Ovary (tissue), 3 donors: ENCODE data around the gene TAPT1.

Experiments used
- POLR2A ChIP-seq: fragments of 450-650 bp; IDR thresholded peaks from one replicate; pipeline ENCODE4 v1.6.1; 2017; ENCODE audit warnings: antibody characterized with exemption, mild to moderate bottlenecking, moderate library complexity
- TF ChIP-seq, protein P1 (sequence below), 3 donors: fragments of 450-650 bp in 2 of 3; fragments of 200-600 bp in 1 of 3; IDR thresholded peaks; one replicate each; pipeline versions ENCODE4 v1.5.1 to v1.8.0; 2016 to 2022; ENCODE audit warnings: antibody characterized with exemption in 3 of 3, mild to moderate bottlenecking in 1 of 3
- donor health status: DM: no; HTN: no; CAD: no.

GRCh38 chr4:16239086-16239485 lies 12.8 kb upstream of the TAPT1 start:
- TF ChIP-seq, protein P1, sequence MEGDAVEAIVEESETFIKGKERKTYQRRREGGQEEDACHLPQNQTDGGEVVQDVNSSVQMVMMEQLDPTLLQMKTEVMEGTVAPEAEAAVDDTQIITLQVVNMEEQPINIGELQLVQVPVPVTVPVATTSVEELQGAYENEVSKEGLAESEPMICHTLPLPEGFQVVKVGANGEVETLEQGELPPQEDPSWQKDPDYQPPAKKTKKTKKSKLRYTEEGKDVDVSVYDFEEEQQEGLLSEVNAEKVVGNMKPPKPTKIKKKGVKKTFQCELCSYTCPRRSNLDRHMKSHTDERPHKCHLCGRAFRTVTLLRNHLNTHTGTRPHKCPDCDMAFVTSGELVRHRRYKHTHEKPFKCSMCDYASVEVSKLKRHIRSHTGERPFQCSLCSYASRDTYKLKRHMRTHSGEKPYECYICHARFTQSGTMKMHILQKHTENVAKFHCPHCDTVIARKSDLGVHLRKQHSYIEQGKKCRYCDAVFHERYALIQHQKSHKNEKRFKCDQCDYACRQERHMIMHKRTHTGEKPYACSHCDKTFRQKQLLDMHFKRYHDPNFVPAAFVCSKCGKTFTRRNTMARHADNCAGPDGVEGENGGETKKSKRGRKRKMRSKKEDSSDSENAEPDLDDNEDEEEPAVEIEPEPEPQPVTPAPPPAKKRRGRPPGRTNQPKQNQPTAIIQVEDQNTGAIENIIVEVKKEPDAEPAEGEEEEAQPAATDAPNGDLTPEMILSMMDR (IDR thresholded peaks at IDR 0.05): no peak
- TF ChIP-seq POLR2A: no peak
